ENCODE data around the gene NCF2. TPM values are rescaled to one million over a fixed set of nuclear protein-coding genes. Genes with fewer than 3 reads are reported as not detected.

The NCF2 gene
- total RNA-seq = 1 to 10 TPM in 3 of 4 donors, under 1 TPM in 1; 0.39 to 5.0 (median 3.4) TPM

- in situ Hi-C loops (cut with MboI; ENCODE audit: low sequenced_read_pairs in 4 of 4) (no loop called here), intact Hi-C loops (cut with DNase I; ENCODE audit: low total_unique reads) (no loop called here)
- DNase-seq (no peak), ATAC-seq (peak in 1 of 2 donors; percentile 49)
- no peaks in the 10 kb centered on the region for H3K4me1 ChIP-seq
- H3K27ac ChIP-seq = peak within 1 kb of the TSS in 2 of 4 donors; percentile 27 to 38
- peak within 1 kb of the TSS in 1 of 4 donors; percentile 21 for H3K4me3 ChIP-seq
- TF ChIP-seq CTCF (IDR thresholded peaks at IDR 0.05 in 4 of 5, conservative IDR thresholded peaks at IDR 0.05 in 1 of 5) = no peak
- TF ChIP-seq POLR2A (IDR thresholded peaks at IDR 0.05) = peak in 1 of 2 donors; percentile 25
- no peaks in the 10 kb centered on the region for H3K9me3 ChIP-seq
- no peaks in the 10 kb centered on the region for H3K27me3 ChIP-seq
- no peaks in the 10 kb centered on the region for H3K36me3 ChIP-seq
Observed at GRCh38 chr1:183590244-183591191, at the start of gene NCF2. Gene NCF2 (minus strand): TSS chr1:183590459. CDS start chr1:183590329, 130 bp downstream.

GRCh38 chr1:183638649-183639387, 48.6 kb upstream of the NCF2 start:
- no peaks in the 10 kb centered on the region for H3K36me3 ChIP-seq
- ATAC-seq = no peak
- intact Hi-C loops (cut with DNase I; ENCODE audit: low total_unique reads) = loop anchor here (5.0 to 10.0 kb wide), 2 partner anchors 1034 to 1518 kb away; partner anchors contain the start of genes RGS16, SWT1 and TRMT1L
- H3K27ac ChIP-seq = no peak overlapping the region
- H3K27me3 ChIP-seq = no peaks in the 10 kb centered on the region
- H3K4me3 ChIP-seq = no peak overlapping the region
- TF ChIP-seq POLR2A (IDR thresholded peaks at IDR 0.05) (no peak), CTCF (IDR thresholded peaks at IDR 0.05 in 4 of 5, conservative IDR thresholded peaks at IDR 0.05 in 1 of 5) (no peak)
- H3K4me1 ChIP-seq = peaks cover 9 to 14% of the 10 kb centered on the region in 2 donors
- in situ Hi-C loops (cut with MboI; ENCODE audit: low sequenced_read_pairs in 4 of 4) = loop anchor here in 1 of 4 donors (10.0 to 25.0 kb wide), 2 partner anchors 164 to 352 kb away; partner anchors contain the start of gene SMG7
- no peaks in the 10 kb centered on the region for H3K9me3 ChIP-seq
- DNase-seq = no peak

GRCh38 chr1:183636783-183637182, 46.5 kb upstream of the NCF2 start:
- no peaks in the 10 kb centered on the region for H3K9me3 ChIP-seq
- peak overlapping the region in 1 of 4 donors; percentile 85 for H3K27ac ChIP-seq
- H3K27me3 ChIP-seq = no peaks in the 10 kb centered on the region
- no peak overlapping the region for H3K4me3 ChIP-seq
- no peak for TF ChIP-seq POLR2A (IDR thresholded peaks at IDR 0.05)
- no peak for TF ChIP-seq CTCF (IDR thresholded peaks at IDR 0.05 in 4 of 5, conservative IDR thresholded peaks at IDR 0.05 in 1 of 5)
- no peak for DNase-seq
- H3K4me1 ChIP-seq = peaks cover 26 to 30% of the 10 kb centered on the region in 2 donors
- H3K36me3 ChIP-seq = no peaks in the 10 kb centered on the region
- in situ Hi-C loops (cut with MboI; ENCODE audit: low sequenced_read_pairs in 4 of 4) = loop anchor here in 1 of 4 donors (10.0 to 25.0 kb wide), 2 partner anchors 162 to 349 kb away; partner anchors contain the start of gene SMG7
- intact Hi-C loops (cut with DNase I; ENCODE audit: low total_unique reads) = loop anchor here (5.0 to 10.0 kb wide), 2 partner anchors 1032 to 1521 kb away; partner anchors contain the start of genes RGS16, SWT1 and TRMT1L
- ATAC-seq = no peak

- Histone ChIP-seq H3K27me3 (no peaks in the 10 kb centered on the region), H3K4me3 (peak overlapping the region; percentile 79 to 92 (median 88)), H3K4me1 (peaks cover 27 to 30% of the 10 kb centered on the region in 2 donors), H3K36me3 (no peaks in the 10 kb centered on the region), H3K9me3 (no peaks in the 10 kb centered on the region), H3K27ac (peak overlapping the region; percentile 82 to 89 (median 84))
- no peak for ATAC-seq
- intact Hi-C loops (cut with DNase I; ENCODE audit: low total_unique reads) = loop anchor here (5.0 to 10.0 kb wide), 2 partner anchors 1032 to 1521 kb away; partner anchors contain the start of genes RGS16, SWT1 and TRMT1L
- TF ChIP-seq CTCF (IDR thresholded peaks at IDR 0.05 in 4 of 5, conservative IDR thresholded peaks at IDR 0.05 in 1 of 5) = no peak
- TF ChIP-seq POLR2A (IDR thresholded peaks at IDR 0.05) = no peak
- no peak for DNase-seq
- in situ Hi-C loops (cut with MboI; ENCODE audit: low sequenced_read_pairs in 4 of 4) = loop anchor here in 1 of 4 donors (10.0 to 25.0 kb wide), 2 partner anchors 162 to 349 kb away; partner anchors contain the start of gene SMG7
Observed at GRCh38 chr1:183636334-183636682, 46.0 kb upstream of the NCF2 start.
